HepG2 (cell line): ENCODE measurements around the gene BMPR1B.

Experiments used
- FOXJ3 ChIP-seq: sonication (generic); formaldehyde crosslinking; IDR thresholded peaks from 2 replicates; pipeline ENCODE4 v1.4.0; 2020; ENCODE audit warnings: missing genetic modification reagents, mild to moderate bottlenecking, borderline replicate concordance
- HDAC6 ChIP-seq: fragments of 200-600 bp; sonication (generic); IDR thresholded peaks from 2 replicates; pipeline ENCODE4 v1.7.0; 2017; ENCODE audit warnings: mild to moderate bottlenecking, antibody characterized with exemption, low read length, low read depth
- HNRNPK ChIP-seq: fragments of 200-400 bp; formaldehyde crosslinking; IDR thresholded peaks from 2 replicates; pipeline ENCODE4 v1.6.1; 2018; ENCODE audit warnings: low read length, low read depth, moderate library complexity, mild to moderate bottlenecking; ENCODE audit not compliant: poor library complexity, severe bottlenecking
- LCORL ChIP-seq, 2 experiments: fragments of 450-650 bp in 1 of 2; sonication (generic) in 1 of 2; formaldehyde crosslinking in 1 of 2; IDR thresholded peaks; 2 replicates each; pipeline versions ENCODE4 v1.5.0 to v1.6.1; 2017 to 2020; ENCODE audit warnings: antibody characterized with exemption in 1 of 2, missing genetic modification reagents in 1 of 2
- NR1H2 ChIP-seq: sonication (generic); formaldehyde crosslinking; IDR thresholded peaks from 2 replicates; pipeline ENCODE4 v1.8.1; 2022; ENCODE audit warnings: low read depth, missing genetic modification reagents, borderline replicate concordance
- NR2C2 ChIP-seq: sonication (generic); formaldehyde crosslinking; IDR thresholded peaks from 2 replicates; pipeline ENCODE4 v1.4.0; 2020; ENCODE audit warnings: missing genetic modification reagents, mild to moderate bottlenecking, moderate library complexity, borderline replicate concordance
- ONECUT2 ChIP-seq: sonication (generic); formaldehyde crosslinking; IDR thresholded peaks from 2 replicates; pipeline ENCODE4 v1.4.0; 2020; ENCODE audit warnings: missing genetic modification reagents
- RNF2 ChIP-seq: fragments of 450-650 bp; conservative IDR thresholded peaks from 2 replicates; pipeline ENCODE4 v1.6.1; 2016; ENCODE audit warnings: low read depth
- ZNF761 ChIP-seq: sonication (generic); formaldehyde crosslinking; conservative IDR thresholded peaks from 2 replicates; pipeline ENCODE4 v1.4.0; 2020; ENCODE audit warnings: mild to moderate bottlenecking, missing genetic modification reagents
- TF ChIP-seq, protein P1 (sequence below), 2 experiments: sonication (generic) in 1 of 2; formaldehyde crosslinking in 1 of 2; IDR thresholded peaks; 2 replicates each; pipeline versions ENCODE4 v1.5.1 to v1.6.1; 2011 to 2020; ENCODE audit warnings: borderline replicate concordance in 1 of 2, low read depth in 1 of 2, low read length in 1 of 2, mild to moderate bottlenecking in 1 of 2, missing genetic modification reagents in 1 of 2, moderate library complexity in 1 of 2
- TF ChIP-seq, protein P2 (sequence below): sonication (generic); formaldehyde crosslinking; IDR thresholded peaks from 2 replicates; pipeline ENCODE4 v1.5.0; 2020; ENCODE audit warnings: mild to moderate bottlenecking, missing genetic modification reagents, moderate library complexity
- TF ChIP-seq, protein P3 (sequence below): sonication (generic); formaldehyde crosslinking; IDR thresholded peaks from 2 replicates; pipeline ENCODE4 v1.4.0; 2020; ENCODE audit warnings: mild to moderate bottlenecking, missing genetic modification reagents
- TF ChIP-seq, protein P4 (sequence below): sonication (generic); formaldehyde crosslinking; IDR thresholded peaks from 2 replicates; pipeline ENCODE4 v1.4.0; 2020; ENCODE audit warnings: missing genetic modification reagents
- TF ChIP-seq, protein P5 (sequence below): sonication (generic); formaldehyde crosslinking; IDR thresholded peaks from 2 replicates; pipeline ENCODE4 v1.4.0; 2020; ENCODE audit warnings: missing genetic modification reagents

DNA sequence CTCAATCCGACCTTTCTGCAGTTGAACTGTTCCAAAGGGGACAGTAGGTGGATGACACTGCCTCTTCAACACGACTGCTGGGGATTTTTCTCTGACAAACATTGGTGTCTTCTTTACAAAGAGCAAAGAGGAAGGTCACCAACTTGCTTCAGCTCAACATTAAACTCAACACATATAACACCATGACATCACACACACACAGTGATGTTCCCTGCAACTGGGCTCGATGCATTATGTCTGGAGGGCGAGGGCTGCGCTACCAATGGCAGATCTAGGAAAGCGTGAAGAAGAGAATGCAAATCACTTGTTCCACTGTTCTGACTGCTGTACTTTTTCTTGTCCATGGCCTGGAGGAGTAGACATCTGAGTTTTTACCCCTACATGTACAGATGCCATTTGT lies 405.1 kb downstream of the BMPR1B start:
- TF ChIP-seq, protein P1, sequence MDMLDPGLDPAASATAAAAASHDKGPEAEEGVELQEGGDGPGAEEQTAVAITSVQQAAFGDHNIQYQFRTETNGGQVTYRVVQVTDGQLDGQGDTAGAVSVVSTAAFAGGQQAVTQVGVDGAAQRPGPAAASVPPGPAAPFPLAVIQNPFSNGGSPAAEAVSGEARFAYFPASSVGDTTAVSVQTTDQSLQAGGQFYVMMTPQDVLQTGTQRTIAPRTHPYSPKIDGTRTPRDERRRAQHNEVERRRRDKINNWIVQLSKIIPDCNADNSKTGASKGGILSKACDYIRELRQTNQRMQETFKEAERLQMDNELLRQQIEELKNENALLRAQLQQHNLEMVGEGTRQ (IDR thresholded peaks at IDR 0.05; ENCODE audit: low read depth, low read length): no peak
- TF ChIP-seq, protein P1 (CRISPR knock-in tag; IDR thresholded peaks at IDR 0.05; ENCODE audit: borderline replicate concordance): no peak
- TF ChIP-seq HNRNPK: no peak
- no peak for TF ChIP-seq NR2C2 (CRISPR knock-in tag)
- TF ChIP-seq, protein P2, sequence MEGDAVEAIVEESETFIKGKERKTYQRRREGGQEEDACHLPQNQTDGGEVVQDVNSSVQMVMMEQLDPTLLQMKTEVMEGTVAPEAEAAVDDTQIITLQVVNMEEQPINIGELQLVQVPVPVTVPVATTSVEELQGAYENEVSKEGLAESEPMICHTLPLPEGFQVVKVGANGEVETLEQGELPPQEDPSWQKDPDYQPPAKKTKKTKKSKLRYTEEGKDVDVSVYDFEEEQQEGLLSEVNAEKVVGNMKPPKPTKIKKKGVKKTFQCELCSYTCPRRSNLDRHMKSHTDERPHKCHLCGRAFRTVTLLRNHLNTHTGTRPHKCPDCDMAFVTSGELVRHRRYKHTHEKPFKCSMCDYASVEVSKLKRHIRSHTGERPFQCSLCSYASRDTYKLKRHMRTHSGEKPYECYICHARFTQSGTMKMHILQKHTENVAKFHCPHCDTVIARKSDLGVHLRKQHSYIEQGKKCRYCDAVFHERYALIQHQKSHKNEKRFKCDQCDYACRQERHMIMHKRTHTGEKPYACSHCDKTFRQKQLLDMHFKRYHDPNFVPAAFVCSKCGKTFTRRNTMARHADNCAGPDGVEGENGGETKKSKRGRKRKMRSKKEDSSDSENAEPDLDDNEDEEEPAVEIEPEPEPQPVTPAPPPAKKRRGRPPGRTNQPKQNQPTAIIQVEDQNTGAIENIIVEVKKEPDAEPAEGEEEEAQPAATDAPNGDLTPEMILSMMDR (CRISPR knock-in tag): no peak
- TF ChIP-seq, protein P3, sequence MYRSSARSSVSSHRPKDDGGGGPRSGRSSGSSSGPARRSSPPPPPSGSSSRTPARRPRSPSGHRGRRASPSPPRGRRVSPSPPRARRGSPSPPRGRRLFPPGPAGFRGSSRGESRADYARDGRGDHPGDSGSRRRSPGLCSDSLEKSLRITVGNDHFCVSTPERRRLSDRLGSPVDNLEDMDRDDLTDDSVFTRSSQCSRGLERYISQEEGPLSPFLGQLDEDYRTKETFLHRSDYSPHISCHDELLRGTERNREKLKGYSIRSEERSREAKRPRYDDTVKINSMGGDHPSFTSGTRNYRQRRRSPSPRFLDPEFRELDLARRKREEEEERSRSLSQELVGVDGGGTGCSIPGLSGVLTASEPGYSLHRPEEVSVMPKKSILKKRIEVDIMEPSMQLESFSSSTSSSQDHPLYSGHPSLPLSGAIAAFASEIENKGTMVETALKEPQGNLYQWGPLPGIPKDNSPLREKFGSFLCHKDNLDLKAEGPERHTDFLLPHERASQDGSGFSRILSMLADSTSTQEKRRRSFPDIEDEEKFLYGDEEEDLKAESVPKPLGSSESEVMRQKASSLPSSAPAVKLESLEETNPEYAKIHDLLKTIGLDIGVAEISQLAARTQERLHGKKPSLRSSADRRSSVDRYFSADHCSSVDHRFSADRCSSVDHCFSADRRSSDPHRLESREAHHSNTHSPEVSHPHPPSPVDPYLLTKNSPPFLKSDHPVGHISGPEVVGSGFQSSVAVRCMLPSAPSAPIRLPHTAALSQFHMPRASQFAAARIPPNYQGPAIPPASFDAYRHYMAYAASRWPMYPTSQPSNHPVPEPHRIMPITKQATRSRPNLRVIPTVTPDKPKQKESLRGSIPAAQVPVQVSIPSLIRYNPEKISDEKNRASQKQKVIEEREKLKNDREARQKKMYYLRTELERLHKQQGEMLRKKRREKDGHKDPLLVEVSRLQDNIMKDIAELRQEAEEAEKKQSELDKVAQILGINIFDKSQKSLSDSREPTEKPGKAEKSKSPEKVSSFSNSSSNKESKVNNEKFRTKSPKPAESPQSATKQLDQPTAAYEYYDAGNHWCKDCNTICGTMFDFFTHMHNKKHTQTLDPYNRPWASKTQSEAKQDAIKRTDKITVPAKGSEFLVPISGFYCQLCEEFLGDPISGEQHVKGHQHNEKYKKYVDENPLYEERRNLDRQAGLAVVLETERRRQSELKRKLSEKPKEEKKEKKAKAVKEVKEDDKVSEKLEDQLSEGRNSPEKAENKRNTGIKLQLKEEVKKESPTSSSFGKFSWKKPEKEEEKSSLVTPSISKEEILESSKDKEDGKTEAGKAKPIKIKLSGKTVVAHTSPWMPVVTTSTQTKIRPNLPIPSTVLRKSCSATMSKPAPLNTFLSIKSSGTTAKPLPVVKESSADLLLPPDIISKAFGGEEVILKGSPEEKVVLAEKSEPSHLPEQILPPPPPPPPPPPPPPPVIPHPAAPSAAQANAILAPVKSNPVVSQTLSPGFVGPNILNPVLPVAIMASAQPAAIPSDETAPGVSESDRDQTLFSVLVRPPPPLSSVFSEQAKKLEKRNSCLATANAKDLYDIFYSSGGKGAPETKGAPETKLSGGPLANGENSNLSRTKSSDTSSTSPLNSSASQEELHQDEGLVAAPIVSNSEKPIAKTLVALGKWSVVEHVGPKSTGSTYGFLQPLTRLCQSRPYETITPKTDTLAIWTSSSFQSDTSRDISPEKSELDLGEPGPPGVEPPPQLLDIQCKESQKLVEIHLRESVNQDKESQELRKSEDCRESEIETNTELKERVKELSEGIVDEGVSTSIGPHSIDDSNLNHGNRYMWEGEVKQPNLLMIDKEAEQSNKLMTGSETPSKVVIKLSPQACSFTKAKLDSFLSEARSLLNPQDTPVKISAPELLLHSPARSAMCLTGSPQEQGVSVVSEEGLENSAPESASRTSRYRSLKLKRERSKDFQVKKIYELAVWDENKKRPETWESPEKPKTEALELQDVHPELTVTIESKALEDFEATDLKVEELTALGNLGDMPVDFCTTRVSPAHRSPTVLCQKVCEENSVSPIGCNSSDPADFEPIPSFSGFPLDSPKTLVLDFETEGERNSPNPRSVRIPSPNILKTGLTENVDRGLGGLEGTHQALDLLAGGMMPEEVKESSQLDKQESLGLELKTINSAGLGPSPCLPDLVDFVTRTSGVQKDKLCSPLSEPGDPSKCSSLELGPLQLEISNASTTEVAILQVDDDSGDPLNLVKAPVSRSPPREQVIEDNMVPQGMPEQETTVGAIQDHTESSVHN (CRISPR knock-in tag): no peak
- TF ChIP-seq, protein P4, sequence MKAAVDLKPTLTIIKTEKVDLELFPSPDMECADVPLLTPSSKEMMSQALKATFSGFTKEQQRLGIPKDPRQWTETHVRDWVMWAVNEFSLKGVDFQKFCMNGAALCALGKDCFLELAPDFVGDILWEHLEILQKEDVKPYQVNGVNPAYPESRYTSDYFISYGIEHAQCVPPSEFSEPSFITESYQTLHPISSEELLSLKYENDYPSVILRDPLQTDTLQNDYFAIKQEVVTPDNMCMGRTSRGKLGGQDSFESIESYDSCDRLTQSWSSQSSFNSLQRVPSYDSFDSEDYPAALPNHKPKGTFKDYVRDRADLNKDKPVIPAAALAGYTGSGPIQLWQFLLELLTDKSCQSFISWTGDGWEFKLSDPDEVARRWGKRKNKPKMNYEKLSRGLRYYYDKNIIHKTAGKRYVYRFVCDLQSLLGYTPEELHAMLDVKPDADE: no peak
- TF ChIP-seq, protein P5, sequence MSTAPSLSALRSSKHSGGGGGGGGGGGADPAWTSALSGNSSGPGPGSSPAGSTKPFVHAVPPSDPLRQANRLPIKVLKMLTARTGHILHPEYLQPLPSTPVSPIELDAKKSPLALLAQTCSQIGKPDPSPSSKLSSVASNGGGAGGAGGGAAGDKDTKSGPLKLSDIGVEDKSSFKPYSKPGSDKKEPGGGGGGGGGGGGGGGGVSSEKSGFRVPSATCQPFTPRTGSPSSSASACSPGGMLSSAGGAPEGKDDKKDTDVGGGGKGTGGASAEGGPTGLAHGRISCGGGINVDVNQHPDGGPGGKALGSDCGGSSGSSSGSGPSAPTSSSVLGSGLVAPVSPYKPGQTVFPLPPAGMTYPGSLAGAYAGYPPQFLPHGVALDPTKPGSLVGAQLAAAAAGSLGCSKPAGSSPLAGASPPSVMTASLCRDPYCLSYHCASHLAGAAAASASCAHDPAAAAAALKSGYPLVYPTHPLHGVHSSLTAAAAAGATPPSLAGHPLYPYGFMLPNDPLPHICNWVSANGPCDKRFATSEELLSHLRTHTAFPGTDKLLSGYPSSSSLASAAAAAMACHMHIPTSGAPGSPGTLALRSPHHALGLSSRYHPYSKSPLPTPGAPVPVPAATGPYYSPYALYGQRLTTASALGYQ (CRISPR knock-in tag): no peak
- no peak for TF ChIP-seq ZNF761 (CRISPR knock-in tag)
- TF ChIP-seq NR1H2: no peak
- no peak for TF ChIP-seq HDAC6
- TF ChIP-seq ONECUT2 (CRISPR knock-in tag): no peak
- TF ChIP-seq RNF2: no peak
- TF ChIP-seq FOXJ3 (CRISPR knock-in tag): no peak
- TF ChIP-seq LCORL (IDR thresholded peaks at IDR 0.05): no peak
- TF ChIP-seq LCORL (CRISPR knock-in tag; IDR thresholded peaks at IDR 0.05): no peak
